SK-N-SH treated with all-trans-retinoic acid at 6 μM for 48 hours (cell line): Measurements from ENCODE around the gene CREB1.

Source experiments
- ARNTL ChIP-seq: fragments of 450-650 bp; formaldehyde crosslinking; IDR thresholded peaks from 2 replicates; pipeline ENCODE4 v1.5.0; 2020; ENCODE audit warnings: low read depth, mild to moderate bottlenecking, moderate library complexity, borderline replicate concordance
- OSR1 ChIP-seq: fragments of 250-450 bp; sonication (Bioruptor Pico); IDR thresholded peaks from 2 replicates; pipeline ENCODE4 v1.8.0; 2022; ENCODE audit warnings: moderate library complexity, mild to moderate bottlenecking, inconsistent platforms
- SNAI2 ChIP-seq: fragments of 250-450 bp; sonication (Bioruptor Pico); IDR thresholded peaks from 2 replicates; pipeline ENCODE4 v1.5.0; 2020; ENCODE audit warnings: mild to moderate bottlenecking, moderate library complexity
- TCF4 ChIP-seq: fragments of 250-450 bp; sonication (Bioruptor Pico); IDR thresholded peaks from 2 replicates; pipeline ENCODE4 v1.8.0; 2021; ENCODE audit warnings: mild to moderate bottlenecking, moderate library complexity, borderline replicate concordance
- ZNF565 ChIP-seq: fragments of 450-650 bp; formaldehyde crosslinking; conservative IDR thresholded peaks from 2 replicates; pipeline ENCODE4 v1.5.0; 2020; ENCODE audit warnings: low read depth, mild to moderate bottlenecking, moderate library complexity
- TF ChIP-seq, protein P1 (sequence below): fragments of 250-450 bp; sonication (Bioruptor Pico); IDR thresholded peaks from 2 replicates; pipeline ENCODE4 v1.8.0; 2020; ENCODE audit warnings: mild to moderate bottlenecking, moderate library complexity, borderline replicate concordance

GRCh38 chr2:207510148-207510547 is 19.6 kb upstream of the CREB1 start:
- TF ChIP-seq TCF4 (CRISPR knock-in tag) (no peak), OSR1 (CRISPR knock-in tag) (no peak), ARNTL (CRISPR knock-in tag) (no peak), ZNF565 (CRISPR knock-in tag) (no peak), SNAI2 (CRISPR knock-in tag) (no peak)
- TF ChIP-seq, protein P1, sequence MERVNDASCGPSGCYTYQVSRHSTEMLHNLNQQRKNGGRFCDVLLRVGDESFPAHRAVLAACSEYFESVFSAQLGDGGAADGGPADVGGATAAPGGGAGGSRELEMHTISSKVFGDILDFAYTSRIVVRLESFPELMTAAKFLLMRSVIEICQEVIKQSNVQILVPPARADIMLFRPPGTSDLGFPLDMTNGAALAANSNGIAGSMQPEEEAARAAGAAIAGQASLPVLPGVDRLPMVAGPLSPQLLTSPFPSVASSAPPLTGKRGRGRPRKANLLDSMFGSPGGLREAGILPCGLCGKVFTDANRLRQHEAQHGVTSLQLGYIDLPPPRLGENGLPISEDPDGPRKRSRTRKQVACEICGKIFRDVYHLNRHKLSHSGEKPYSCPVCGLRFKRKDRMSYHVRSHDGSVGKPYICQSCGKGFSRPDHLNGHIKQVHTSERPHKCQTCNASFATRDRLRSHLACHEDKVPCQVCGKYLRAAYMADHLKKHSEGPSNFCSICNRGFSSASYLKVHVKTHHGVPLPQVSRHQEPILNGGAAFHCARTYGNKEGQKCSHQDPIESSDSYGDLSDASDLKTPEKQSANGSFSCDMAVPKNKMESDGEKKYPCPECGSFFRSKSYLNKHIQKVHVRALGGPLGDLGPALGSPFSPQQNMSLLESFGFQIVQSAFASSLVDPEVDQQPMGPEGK: no peak
